HG02759 (cell line): ENCODE results near the gene NAXE.
A peak's percentile ranks its signal among the peaks of the same experiment; 100 is the strongest.

ENCODE experiments used
- ATAC-seq: cut with Tn5 transposase; IDR thresholded peaks from one replicate; pipeline ENCODE4 v1.9.1; 2021; ENCODE audit warnings: mild to moderate bottlenecking, moderate library complexity; ENCODE audit not compliant: unreplicated experiment

The NAXE gene

GRCh38 chr1:156643049-156643777, 51.6 kb downstream of the NAXE start:
- ATAC-seq, result no peak

GRCh38 chr1:156643778-156644092, 52.2 kb downstream of the NAXE start:
- peak; percentile 62 for ATAC-seq
